NCI-H187 treated with DMSO at 0.1 percent for 48 hours (cell line): ENCODE results near the gene PPP1R37.

ENCODE experiments used
- DNase-seq: peaks from one replicate; lab custom pipeline; 2025; lab: John Stamatoyannopoulos, UW

The PPP1R37 gene

GRCh38 chr19:45137179-45137761 is 44.3 kb downstream of the PPP1R37 start:
- no peak for DNase-seq

DNA sequence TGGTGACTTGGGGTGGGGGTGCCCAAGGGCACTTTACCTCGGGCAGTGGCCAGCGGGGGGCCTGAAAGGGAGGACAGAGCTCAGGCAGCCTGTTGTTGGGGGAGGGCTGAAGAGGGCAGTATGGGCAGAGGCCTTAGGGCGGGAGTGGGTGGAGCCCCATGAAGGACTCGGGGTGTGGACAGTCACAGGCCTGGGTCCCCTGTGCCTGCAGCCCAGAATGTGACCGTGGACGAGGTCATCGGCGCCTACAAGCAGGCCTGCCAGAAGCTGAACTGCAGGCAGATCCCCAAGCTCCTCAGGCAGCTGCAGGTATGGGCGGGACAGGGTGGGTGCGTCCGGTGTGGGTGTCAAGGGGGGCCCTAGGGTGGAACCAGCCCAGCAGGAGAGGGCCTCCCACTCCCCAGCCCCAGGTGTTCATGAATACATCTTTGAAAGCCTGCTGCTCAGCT is 45.3 kb downstream of the PPP1R37 start:
- no peak for DNase-seq

DNA sequence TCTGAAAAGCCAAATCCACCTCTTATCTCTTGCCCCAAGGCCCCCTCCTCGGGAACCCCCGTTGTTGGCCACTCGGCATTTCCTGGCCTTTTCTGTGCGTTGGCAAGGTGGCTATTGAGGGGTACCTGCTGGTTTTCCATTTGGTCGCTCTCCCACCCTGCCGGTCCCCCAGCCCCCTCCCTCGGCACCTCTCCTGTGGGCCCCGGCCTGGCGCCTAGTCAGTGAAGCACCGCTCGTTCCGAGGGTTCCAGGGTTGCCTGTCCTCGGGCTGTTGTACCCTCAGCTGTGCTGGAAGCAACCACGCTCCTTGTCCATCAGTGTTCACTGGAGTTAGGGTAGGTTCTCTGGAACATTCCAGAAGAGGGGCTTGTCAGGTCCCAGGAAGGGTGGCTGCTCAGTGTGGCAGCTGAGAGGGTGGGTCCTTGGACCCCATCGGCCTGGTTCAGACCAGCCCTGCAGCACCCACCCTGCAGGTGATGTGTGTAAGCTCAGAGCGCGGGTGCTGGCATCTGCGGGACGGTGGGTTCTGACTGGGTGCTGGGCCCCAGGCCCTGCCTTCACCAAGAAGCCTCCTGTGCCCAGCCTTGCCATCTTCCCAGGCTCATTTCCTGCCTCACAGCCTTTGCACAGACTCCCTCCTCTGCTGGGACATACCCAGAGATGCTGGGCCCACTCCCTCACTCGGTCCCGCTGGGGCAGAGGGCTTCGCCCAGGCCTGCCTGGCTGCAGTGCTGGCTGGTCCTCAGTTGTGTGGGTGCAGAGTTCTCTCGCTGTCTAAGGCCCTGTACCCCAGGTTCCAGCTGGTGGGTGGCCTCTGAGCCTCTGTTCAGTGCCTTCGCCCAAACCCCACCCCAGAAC is 46.5 kb downstream of the PPP1R37 start:
- no peak for DNase-seq

DNA sequence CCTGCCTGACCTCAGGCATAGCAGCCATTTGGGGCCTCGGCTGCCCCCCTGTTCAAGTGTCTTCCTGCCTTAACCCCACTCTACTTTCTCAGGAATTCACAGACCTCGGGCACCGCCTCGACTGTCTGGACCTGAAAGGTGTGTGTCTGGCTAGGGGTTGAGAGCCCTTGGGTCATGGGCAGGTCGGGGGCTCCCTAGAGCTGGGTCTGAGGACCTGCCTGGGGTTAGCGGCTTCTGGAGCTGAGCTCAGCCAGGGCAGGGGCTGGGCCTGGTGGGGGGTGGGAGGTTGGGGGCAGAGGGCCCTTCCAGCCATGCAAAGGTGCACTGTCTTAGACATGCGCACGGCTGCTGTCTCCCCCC is 47.1 kb downstream of the PPP1R37 start:
- no peak for DNase-seq

DNA sequence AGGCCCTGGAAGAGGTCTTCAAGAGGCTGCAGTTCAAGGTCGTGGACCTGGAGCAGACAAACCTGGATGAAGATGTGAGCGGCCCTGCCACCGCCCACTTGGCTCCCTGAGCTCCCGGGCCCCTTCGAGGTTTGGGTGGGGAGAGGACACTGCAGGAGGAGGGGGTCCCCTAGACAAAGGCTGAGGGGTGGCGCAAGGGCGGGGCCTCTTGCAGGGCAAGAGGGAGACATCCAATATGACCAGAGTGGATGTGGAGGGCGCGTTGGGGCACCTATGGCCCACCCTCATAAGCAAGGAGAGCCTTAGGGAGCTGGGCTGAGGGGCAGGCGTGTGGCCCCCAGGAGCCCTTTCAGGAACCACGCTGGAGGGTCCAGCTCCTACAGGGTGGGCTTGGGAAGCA is 47.6 kb downstream of the PPP1R37 start:
- DNase-seq = no peak

DNA sequence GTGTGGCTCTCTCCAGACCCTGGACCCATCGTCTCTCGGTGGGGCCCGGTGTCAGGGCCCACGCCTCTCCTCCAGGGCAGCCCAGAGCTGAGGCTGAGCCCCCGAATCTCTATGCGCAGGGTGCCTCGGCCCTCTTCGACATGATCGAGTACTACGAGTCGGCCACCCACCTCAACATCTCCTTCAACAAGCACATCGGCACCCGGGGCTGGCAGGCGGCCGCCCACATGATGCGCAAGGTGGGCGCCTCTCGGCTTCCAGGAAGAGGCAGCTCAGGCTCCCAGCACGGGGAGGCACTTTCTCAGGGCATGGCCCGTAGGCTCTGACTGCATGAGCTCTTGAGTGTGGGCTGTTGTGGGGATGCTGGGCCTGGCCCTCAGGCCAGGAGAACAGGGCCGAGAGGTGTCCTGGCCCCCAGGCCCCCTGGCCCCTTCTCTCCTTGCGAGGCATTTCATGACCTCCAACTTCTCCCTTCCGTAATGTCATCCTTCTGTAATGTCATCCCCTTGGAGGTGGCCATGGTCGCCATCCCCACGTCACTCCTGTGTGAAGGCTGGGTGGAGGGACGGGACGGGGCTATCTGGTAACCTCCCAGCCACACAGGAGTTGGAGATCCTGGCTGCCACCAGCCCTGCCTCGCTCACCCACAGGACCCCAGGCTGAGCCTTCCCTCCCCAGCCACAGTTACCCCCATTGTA is 48.4 kb downstream of the PPP1R37 start:
- DNase-seq = no peak

DNA sequence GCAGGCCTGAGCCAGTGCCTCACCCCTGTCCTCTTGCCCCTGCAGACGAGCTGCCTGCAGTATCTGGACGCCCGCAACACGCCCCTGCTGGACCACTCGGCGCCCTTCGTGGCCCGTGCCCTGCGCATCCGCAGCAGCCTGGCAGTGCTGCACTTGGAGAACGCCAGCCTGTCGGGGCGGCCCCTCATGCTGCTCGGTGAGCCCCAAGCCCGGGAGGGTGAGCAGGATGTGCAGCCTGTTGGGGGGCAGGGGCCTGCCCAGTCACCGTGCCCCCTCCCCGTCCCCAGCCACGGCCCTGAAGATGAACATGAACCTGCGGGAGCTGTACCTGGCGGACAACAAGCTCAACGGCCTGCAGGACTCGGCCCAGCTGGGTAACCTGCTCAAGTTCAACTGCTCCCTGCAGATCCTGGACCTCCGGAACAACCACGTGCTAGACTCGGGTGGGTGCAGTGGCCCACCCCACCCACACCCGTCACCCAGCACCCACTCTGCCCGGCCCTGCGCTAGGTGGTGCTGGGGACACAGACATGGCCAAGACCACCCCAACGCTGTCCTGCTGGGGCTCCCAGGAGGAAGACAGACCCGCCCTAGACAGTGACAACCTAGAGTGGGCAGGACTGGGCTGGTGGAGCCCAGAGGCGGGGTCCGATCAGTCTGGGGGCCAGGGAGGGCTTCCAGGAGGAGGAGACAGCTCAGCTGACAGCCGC is 49.2 kb downstream of the PPP1R37 start:
- DNase-seq = no peak

GRCh38 chr19:45142726-45143110 is 49.7 kb downstream of the PPP1R37 start:
- DNase-seq = no peak

DNA sequence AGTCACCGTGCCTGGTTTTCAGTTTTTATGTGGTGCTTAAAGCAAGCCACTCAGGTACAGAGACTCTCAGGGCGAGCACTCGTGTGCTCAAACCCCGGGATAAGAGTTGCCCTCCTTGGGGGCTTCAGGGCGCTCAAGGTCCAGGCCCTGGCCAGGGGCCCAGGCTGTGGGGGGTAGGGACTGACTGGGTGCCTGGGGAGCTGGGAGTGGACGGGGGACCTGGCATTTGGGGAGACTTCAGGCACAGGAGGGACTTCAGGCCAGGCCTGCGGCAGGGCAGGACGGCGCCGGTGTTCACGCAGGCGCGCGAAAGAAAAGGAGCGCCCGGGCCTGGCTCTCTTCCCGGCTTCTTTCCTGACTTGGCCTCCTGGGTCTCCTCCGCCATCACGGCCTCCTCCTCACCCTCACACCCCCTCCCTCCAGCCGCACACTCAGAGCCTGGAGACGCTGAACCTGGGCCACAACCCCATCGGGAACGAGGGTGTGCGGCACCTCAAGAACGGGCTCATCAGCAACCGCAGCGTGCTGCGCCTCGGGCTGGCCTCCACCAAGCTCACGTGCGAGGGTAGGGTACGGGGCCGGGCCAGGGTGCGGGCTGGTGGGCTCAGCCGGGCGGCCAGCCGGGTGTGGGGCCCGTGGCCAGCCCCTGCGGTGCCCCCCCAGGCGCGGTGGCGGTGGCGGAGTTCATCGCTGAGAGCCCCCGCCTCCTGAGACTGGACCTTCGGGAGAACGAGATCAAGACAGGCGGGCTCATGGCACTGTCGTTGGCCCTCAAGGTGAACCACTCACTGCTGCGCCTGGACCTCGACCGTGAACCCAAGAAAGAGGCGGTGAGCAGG is 51.7 kb downstream of the PPP1R37 start:
- no peak for DNase-seq

GRCh38 chr19:45145270-45146189 is 52.6 kb downstream of the PPP1R37 start:
- DNase-seq = no peak

- DNase-seq = no peak
These were observed 53.3 kb downstream of the PPP1R37 start for GRCh38 chr19:45146251-45146650.

GRCh38 chr19:45146741-45147205 is 53.8 kb downstream of the PPP1R37 start:
- no peak for DNase-seq

DNA sequence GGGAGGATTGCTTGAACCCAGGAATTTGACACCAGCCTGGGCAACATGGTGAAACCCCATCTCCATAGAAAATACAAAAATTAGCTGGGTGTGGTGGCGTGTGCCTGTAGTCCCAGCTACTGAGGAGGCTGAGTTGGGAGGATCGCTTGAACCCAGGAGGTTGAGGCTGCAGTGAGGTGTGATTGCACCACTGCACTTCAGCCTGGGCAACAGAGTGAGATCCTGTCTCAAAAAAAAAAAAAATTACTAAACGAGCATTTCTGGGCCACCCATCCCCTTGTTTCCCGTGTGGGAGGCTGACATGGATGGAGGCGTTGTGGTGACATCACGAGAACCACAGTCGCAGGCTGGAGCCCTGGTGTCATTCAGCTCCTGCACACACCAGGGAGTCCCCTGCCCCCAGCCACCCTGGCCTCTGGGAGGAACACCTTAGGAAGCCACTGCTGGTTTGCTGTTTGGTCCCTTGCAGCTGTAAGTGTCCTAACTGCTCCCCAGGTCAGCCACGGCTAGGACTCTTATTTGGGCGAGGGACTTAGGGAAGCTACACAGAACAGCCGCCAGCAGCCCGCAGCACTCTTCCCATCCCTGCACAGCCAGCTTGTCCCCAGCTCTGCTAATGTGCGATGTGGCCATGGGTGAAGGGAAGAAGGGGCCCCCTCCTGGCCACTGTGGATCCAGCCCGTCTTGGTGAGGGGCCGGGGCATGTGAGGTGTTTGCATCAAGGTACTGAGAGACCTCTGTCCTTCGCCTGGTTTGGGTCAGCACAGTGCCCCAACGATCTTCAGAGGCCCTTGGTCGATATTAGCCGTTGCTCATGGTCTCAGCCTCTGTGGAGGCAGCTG is 55.1 kb downstream of the PPP1R37 start:
- no peak for DNase-seq

DNA sequence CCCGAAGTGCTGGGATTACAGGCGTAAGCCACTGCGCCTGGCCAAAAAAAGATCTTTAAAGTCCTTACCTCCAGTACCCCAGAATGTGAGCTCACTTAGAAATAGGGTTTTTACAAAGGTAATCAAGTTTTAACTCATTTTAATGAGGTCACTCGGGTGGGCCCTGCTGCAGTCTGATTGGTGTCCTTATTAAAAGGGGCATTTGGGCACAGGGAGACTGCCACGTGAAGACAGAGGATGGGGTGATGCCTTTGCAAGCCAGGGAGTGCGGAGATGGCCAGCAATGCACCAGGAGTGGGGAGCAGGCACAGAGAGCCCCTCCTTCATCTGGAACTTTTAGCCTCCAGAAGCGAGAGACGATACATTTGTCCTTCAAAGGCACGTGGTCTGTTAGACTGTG is 56.1 kb downstream of the PPP1R37 start:
- DNase-seq = no peak

- no peak for DNase-seq
These were observed 57.2 kb downstream of the PPP1R37 start for GRCh38 chr19:45150180-45150579.

DNA sequence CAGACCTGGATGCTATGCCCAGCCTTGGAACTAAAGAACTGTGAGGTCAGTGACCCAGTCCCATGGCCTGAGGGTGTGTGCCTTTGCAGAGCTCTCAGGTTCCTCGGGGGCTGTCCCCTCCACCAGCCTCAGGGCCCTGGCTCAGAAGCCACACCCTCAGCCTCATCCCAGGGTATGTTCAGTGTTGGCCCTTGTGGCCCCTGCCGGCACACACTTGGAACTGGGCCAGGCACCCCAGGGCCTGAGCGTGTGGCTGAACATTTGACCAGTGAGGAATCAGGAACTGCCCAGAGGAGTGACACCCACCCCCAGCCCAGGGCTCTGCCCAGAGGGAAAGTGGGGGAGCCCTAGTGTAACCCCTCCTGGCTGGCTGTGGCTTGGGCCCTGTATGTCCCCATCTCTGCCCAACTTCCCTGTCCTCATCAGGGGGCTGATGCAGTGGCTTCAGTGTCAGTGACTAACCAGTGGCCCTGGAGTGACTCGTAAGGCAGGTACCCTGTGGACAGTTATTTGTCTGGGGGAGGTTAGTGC is 57.8 kb downstream of the PPP1R37 start:
- no peak for DNase-seq

- no peak for DNase-seq
These were observed 58.3 kb downstream of the PPP1R37 start for GRCh38 chr19:45151320-45151719.

GRCh38 chr19:45151821-45152503 is 59.0 kb downstream of the PPP1R37 start:
- no peak for DNase-seq
